Brain pericyte (primary cell): ENCODE data around the gene CLDN9.
A peak's percentile ranks its signal among the peaks of the same experiment; 100 is the strongest.

Experiments used
- DNase-seq: peaks from one replicate; pipeline ENCODE4 v3.0.0-alpha.2; 2012; ENCODE audit warnings: low read depth, low spot score

The CLDN9 gene

GRCh38 chr16:2992383-2993081, 20.2 kb upstream of the CLDN9 start:
- no peak for DNase-seq

GRCh38 chr16:2996298-2996697, 16.4 kb upstream of the CLDN9 start:
- no peak for DNase-seq

- no peak for DNase-seq
Measured at GRCh38 chr16:2999929-3000328, 12.8 kb upstream of the CLDN9 start.

GRCh38 chr16:3000540-3000939, 12.2 kb upstream of the CLDN9 start:
- no peak for DNase-seq

GRCh38 chr16:3001316-3001715, 11.4 kb upstream of the CLDN9 start:
- DNase-seq, result no peak

- DNase-seq, result peak; percentile 89
Measured at GRCh38 chr16:3003582-3004270, 9.0 kb upstream of the CLDN9 start.

GRCh38 chr16:3004319-3004718, 8.4 kb upstream of the CLDN9 start:
- no peak for DNase-seq

GRCh38 chr16:3004781-3005284, 7.9 kb upstream of the CLDN9 start:
- no peak for DNase-seq

- DNase-seq, result no peak
Measured at GRCh38 chr16:3007059-3007956, 5.4 kb upstream of the CLDN9 start.

- DNase-seq, result no peak
Measured at GRCh38 chr16:3007957-3008689, 4.6 kb upstream of the CLDN9 start.

- no peak for DNase-seq
Measured at GRCh38 chr16:3008690-3009037, 4.1 kb upstream of the CLDN9 start.

- DNase-seq, result no peak
Measured at GRCh38 chr16:3009568-3010390, 2.9 kb upstream of the CLDN9 start.

- no peak for DNase-seq
Measured at GRCh38 chr16:3010510-3010909, 2.2 kb upstream of the CLDN9 start.

GRCh38 chr16:3012246-3012645, 477 bp upstream of the CLDN9 start:
- DNase-seq, result no peak

GRCh38 chr16:3013491-3013951, 798 bp downstream of the CLDN9 start:
- DNase-seq, result no peak

- no peak for DNase-seq
Measured at GRCh38 chr16:3013998-3014690, 1.4 kb downstream of the CLDN9 start.

- DNase-seq, result no peak
Measured at GRCh38 chr16:3014971-3015370, 2.2 kb downstream of the CLDN9 start.

GRCh38 chr16:3015865-3016521, 3.3 kb downstream of the CLDN9 start:
- DNase-seq, result no peak

GRCh38 chr16:3017344-3017743, 4.6 kb downstream of the CLDN9 start:
- no peak for DNase-seq
